GM18511 (cell line): ENCODE data around the gene CLEC20A.
"Not testable (repeated sequence)": the region's sequence is repeated elsewhere in the genome, so short reads cannot be mapped to it uniquely, and the experiment has no call there.

Source experiments
- ATAC-seq: cut with Tn5 transposase; IDR thresholded peaks from one replicate; pipeline ENCODE4 v1.9.1; 2021; ENCODE audit warnings: mild to moderate bottlenecking, moderate library complexity; ENCODE audit not compliant: unreplicated experiment

The CLEC20A gene

GRCh38 chr1:178529364-178530036 is 32.7 kb upstream of the CLEC20A start:
- ATAC-seq: no peak

- ATAC-seq: no peak
Observed at GRCh38 chr1:178528953-178529335, 32.2 kb upstream of the CLEC20A start.

- no peak for ATAC-seq
Observed at GRCh38 chr1:178528228-178528952, 31.6 kb upstream of the CLEC20A start.

GRCh38 chr1:178527117-178527516 is 30.4 kb upstream of the CLEC20A start:
- ATAC-seq: no peak

- no peak for ATAC-seq
Observed at GRCh38 chr1:178521241-178521640, 24.5 kb upstream of the CLEC20A start.

- ATAC-seq: no peak
Observed at GRCh38 chr1:178520803-178521202, 24.0 kb upstream of the CLEC20A start.

GRCh38 chr1:178518894-178519293 is 22.1 kb upstream of the CLEC20A start:
- no peak for ATAC-seq

- ATAC-seq: no peak
Observed at GRCh38 chr1:178516110-178516509, 19.3 kb upstream of the CLEC20A start.

GRCh38 chr1:178513278-178513983 is 16.7 kb upstream of the CLEC20A start:
- ATAC-seq: no peak

GRCh38 chr1:178512566-178513277 is 16.0 kb upstream of the CLEC20A start, which contains the start of gene TEX35:
TEX35 (plus strand) TSS chr1:178513109; CDS start chr1:178513189, 80 bp downstream.
- no peak for ATAC-seq

GRCh38 chr1:178510155-178510554 is 13.4 kb upstream of the CLEC20A start:
- no peak for ATAC-seq

GRCh38 chr1:178509414-178510007 is 12.7 kb upstream of the CLEC20A start:
- no peak for ATAC-seq

- no peak for ATAC-seq
Observed at GRCh38 chr1:178506669-178507068, 9.9 kb upstream of the CLEC20A start.

- no peak for ATAC-seq
Observed at GRCh38 chr1:178506177-178506576, 9.4 kb upstream of the CLEC20A start.

GRCh38 chr1:178504286-178504685 is 7.5 kb upstream of the CLEC20A start:
- no peak for ATAC-seq

GRCh38 chr1:178503849-178504248 is 7.1 kb upstream of the CLEC20A start:
- no peak for ATAC-seq

- not testable (repeated sequence) for ATAC-seq
Observed at GRCh38 chr1:178503316-178503715, 6.6 kb upstream of the CLEC20A start.

GRCh38 chr1:178502856-178503255 is 6.1 kb upstream of the CLEC20A start:
- no peak for ATAC-seq

GRCh38 chr1:178502330-178502714 is 5.6 kb upstream of the CLEC20A start:
- ATAC-seq: no peak

- peak; percentile 91 for ATAC-seq
Observed at GRCh38 chr1:178501705-178502329, 5.1 kb upstream of the CLEC20A start.
